ENCODE measurements around the gene RPEL1. TPM values are rescaled to one million over a fixed set of nuclear protein-coding genes. Genes with fewer than 3 reads are reported as not detected.
A peak's percentile ranks its signal among the peaks of the same experiment; 100 is the strongest.
"Not testable (repeated sequence)": the region's sequence is repeated elsewhere in the genome, so short reads cannot be mapped to it uniquely, and the experiment has no call there.

Gene RPEL1
- not detected in 2 replicates for total RNA-seq (2014; rRNA removed; shearing (Covaris generic); ENCODE audit: low replicate concordance)

DNA sequence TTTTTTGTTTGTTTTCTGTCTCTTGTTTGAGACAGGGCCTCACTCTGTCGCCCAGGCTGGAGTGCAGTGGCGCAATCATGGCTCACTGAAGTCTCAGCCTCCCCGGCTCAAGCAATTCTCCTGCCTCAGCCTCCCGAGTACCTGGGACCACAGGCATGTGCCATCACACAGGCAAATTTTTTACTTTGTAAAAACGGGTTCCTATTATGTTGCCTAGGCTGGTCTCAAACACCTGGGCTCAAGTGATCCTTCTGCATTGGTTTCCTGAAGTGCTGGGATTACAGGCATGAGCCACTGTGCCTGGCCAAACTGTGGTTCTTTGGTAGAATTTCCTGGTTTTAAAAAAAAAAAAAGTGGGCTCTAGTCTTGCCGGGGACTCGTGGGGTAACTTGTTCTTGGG is at the start of gene RPEL1:
Gene RPEL1, plus strand, starts transcription at position 301 of the 400 bp plus-strand sequence. CDS start 110 bp downstream, outside the sequence.
- not testable (repeated sequence) for H3K79me2 ChIP-seq (ENCODE audit: low read length); H3K36me3 ChIP-seq (ENCODE audit: insufficient read depth, low read length); H2AFZ ChIP-seq (ENCODE audit: low read length); H4K20me1 ChIP-seq (ENCODE audit: insufficient read depth, low read depth, low read length); H3K27ac ChIP-seq (ENCODE audit: low read length); H3K4me3 ChIP-seq (ENCODE audit: low read length); H3K4me1 ChIP-seq (ENCODE audit: low read length); H3K9me3 ChIP-seq (ENCODE audit: low read length); DNase-seq; H3K9me2 ChIP-seq (replicated peaks; ENCODE audit: insufficient read depth, low read length); H3K4me2 ChIP-seq (ENCODE audit: low read depth, low read length, poor library complexity, severe bottlenecking); H3K9ac ChIP-seq (ENCODE audit: low read length); H3K27me3 ChIP-seq (ENCODE audit: low read length)

DNA sequence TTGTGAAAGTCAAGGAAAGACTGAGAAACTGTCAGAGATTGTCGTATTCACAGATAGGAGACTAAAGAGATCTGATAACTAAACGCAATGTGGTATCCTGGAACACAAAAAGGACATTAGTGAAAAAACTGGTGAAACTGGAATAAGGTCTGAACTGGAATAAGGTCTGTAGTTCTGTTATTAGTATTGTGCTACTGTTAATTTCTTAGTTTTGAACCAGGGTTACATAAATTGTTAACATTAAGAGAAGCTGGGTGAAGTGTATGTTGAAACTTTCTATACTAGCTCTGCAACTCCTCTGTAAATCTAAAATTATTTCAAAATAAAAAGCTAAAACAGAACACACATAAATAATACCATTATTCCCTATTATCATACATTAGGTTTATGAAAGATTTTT is 49.2 kb upstream of the RPEL1 start:
- no peak overlapping the region for H3K4me3 ChIP-seq (ENCODE audit: low read length)
- no peaks in the 10 kb centered on the region for H3K9me3 ChIP-seq (ENCODE audit: low read length)
- H3K9me2 ChIP-seq (replicated peaks; ENCODE audit: insufficient read depth, low read length), result no peaks in the 10 kb centered on the region
- H4K20me1 ChIP-seq (ENCODE audit: insufficient read depth, low read depth, low read length), result no peaks in the 10 kb centered on the region
- H3K79me2 ChIP-seq (ENCODE audit: low read length), result peaks cover 14% of the 10 kb centered on the region
- DNase-seq, result no peak
- no peak overlapping the region for H2AFZ ChIP-seq (ENCODE audit: low read length)
- no peaks in the 10 kb centered on the region; the same call in 1 of the 2 replicates for H3K27me3 ChIP-seq (ENCODE audit: low read length)
- H3K36me3 ChIP-seq (ENCODE audit: insufficient read depth, low read length), result no peaks in the 10 kb centered on the region
- H3K27ac ChIP-seq (ENCODE audit: low read length), result no peak overlapping the region
- peaks cover 24% of the 10 kb centered on the region for H3K4me1 ChIP-seq (ENCODE audit: low read length)
- no peak overlapping the region for H3K4me2 ChIP-seq (ENCODE audit: low read depth, low read length, poor library complexity, severe bottlenecking)
- H3K9ac ChIP-seq (ENCODE audit: low read length), result no peak overlapping the region

DNA sequence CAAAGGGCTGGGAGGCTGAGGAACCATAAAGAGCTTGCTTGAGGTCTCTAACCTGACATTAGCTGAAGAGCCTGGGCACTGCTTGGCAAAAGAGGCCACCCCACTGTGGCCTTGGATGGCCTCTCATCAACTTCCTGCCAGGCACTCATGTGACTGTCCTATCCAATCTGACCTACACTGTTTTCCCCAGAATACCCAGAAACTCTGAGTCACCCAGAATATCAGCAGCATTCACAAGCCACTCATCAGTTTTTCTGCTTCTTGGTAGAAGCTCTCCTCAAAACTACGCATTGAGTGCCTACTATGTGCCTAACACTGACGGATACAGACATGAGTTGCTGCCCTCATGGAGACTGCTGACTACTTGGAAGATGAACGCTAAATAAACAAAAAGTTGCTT is 48.5 kb upstream of the RPEL1 start:
- peak; percentile 31 for DNase-seq
- Histone ChIP-seq H3K36me3 (ENCODE audit: insufficient read depth, low read length) (no peaks in the 10 kb centered on the region), H3K9ac (ENCODE audit: low read length) (no peak overlapping the region), H3K9me3 (ENCODE audit: low read length) (no peaks in the 10 kb centered on the region), H3K4me2 (ENCODE audit: low read depth, low read length, poor library complexity, severe bottlenecking) (no peak overlapping the region), H4K20me1 (ENCODE audit: insufficient read depth, low read depth, low read length) (no peaks in the 10 kb centered on the region), H3K27me3 (ENCODE audit: low read length) (no peaks in the 10 kb centered on the region; the same call in 1 of the 2 replicates), H2AFZ (ENCODE audit: low read length) (no peak overlapping the region), H3K4me3 (ENCODE audit: low read length) (no peak overlapping the region), H3K9me2 (replicated peaks; ENCODE audit: insufficient read depth, low read length) (no peaks in the 10 kb centered on the region), H3K4me1 (ENCODE audit: low read length) (peaks cover 20% of the 10 kb centered on the region), H3K27ac (ENCODE audit: low read length) (no peak overlapping the region), H3K79me2 (ENCODE audit: low read length) (peaks cover 7% of the 10 kb centered on the region)

DNA sequence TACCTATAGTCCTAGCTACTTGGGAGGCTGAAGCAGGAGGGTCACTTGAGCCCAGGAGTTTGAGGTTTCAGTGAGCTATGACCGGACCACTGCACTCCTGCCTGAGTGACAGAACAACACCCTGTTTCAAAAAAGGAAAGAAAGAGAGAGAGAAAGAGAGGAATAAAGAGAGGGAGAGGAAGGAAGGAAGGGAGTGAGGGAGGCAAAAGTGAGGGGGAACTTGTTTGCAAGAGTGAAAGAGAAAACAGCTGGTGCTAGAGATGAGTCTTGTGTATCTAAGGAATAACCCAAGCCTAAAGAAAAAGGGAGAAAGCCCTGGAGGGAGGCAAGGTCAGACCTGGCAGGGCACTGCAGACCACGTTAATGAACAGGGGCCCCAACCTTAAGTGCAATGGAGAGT is 47.8 kb upstream of the RPEL1 start:
- Histone ChIP-seq H3K36me3 (ENCODE audit: insufficient read depth, low read length) (no peaks in the 10 kb centered on the region), H3K27me3 (ENCODE audit: low read length) (no peaks in the 10 kb centered on the region; the same call in 1 of the 2 replicates), H3K4me2 (ENCODE audit: low read depth, low read length, poor library complexity, severe bottlenecking) (peak overlapping the region; percentile 15), H3K9me2 (replicated peaks; ENCODE audit: insufficient read depth, low read length) (no peaks in the 10 kb centered on the region), H3K4me3 (ENCODE audit: low read length) (no peak overlapping the region), H3K27ac (ENCODE audit: low read length) (no peak overlapping the region), H3K9me3 (ENCODE audit: low read length) (no peaks in the 10 kb centered on the region), H4K20me1 (ENCODE audit: insufficient read depth, low read depth, low read length) (no peaks in the 10 kb centered on the region), H3K79me2 (ENCODE audit: low read length) (no peaks in the 10 kb centered on the region; the same call in 1 of the 2 replicates), H2AFZ (ENCODE audit: low read length) (no peak overlapping the region; the same call in 1 of the 2 replicates), H3K9ac (ENCODE audit: low read length) (no peak overlapping the region), H3K4me1 (ENCODE audit: low read length) (peaks cover 20% of the 10 kb centered on the region)
- DNase-seq, result no peak

DNA sequence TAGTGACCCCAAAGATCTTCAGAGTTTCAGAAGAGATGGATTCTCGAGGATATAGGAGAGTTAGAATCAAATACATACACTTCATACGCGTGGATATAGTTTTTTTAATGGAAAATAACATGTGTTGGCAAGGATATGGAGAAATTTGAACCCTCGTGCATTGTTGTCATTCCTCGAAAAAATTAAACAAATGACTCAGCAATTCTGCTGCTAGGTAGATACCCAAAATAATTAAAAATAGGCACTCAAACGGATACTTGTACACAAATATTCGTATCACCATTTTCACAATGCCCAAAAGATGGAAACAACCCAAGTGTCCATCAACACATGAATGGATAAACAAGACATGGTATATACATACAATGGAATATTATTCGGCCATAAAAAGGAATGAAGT is 47.0 kb upstream of the RPEL1 start:
- no peak overlapping the region for H3K27ac ChIP-seq (ENCODE audit: low read length)
- H3K36me3 ChIP-seq (ENCODE audit: insufficient read depth, low read length), result no peaks in the 10 kb centered on the region
- no peak overlapping the region for H3K4me3 ChIP-seq (ENCODE audit: low read length)
- H4K20me1 ChIP-seq (ENCODE audit: insufficient read depth, low read depth, low read length), result no peaks in the 10 kb centered on the region
- H3K79me2 ChIP-seq (ENCODE audit: low read length), result no peaks in the 10 kb centered on the region
- no peak for DNase-seq
- H3K27me3 ChIP-seq (ENCODE audit: low read length), result no peaks in the 10 kb centered on the region; the same call in 1 of the 2 replicates
- H3K9me3 ChIP-seq (ENCODE audit: low read length), result no peaks in the 10 kb centered on the region
- H3K9ac ChIP-seq (ENCODE audit: low read length), result no peak overlapping the region
- H3K9me2 ChIP-seq (replicated peaks; ENCODE audit: insufficient read depth, low read length), result no peaks in the 10 kb centered on the region
- no peak overlapping the region for H3K4me2 ChIP-seq (ENCODE audit: low read depth, low read length, poor library complexity, severe bottlenecking)
- H2AFZ ChIP-seq (ENCODE audit: low read length), result no peak overlapping the region
- H3K4me1 ChIP-seq (ENCODE audit: low read length), result peaks cover 15% of the 10 kb centered on the region

DNA sequence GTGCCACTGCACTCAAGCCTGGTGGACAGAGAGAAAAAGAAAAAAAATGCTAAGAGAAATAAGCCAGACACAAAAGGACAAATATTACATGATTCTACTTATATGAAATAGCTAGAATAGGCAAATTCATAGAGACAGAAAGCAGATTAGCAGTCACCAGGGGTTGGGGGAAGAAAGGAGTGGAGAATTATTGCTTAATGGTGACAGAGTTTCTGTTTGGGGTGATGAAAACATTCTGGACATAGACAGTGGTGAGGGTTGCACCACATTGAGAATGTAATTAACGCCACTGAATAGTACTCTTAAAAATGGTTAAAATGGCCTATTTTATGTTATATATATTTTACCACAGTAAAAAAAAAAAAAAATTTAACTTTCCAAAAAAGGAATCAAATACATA is 46.2 kb upstream of the RPEL1 start:
- Histone ChIP-seq H3K79me2 (ENCODE audit: low read length) (no peaks in the 10 kb centered on the region), H3K9ac (ENCODE audit: low read length) (no peak overlapping the region)

DNA sequence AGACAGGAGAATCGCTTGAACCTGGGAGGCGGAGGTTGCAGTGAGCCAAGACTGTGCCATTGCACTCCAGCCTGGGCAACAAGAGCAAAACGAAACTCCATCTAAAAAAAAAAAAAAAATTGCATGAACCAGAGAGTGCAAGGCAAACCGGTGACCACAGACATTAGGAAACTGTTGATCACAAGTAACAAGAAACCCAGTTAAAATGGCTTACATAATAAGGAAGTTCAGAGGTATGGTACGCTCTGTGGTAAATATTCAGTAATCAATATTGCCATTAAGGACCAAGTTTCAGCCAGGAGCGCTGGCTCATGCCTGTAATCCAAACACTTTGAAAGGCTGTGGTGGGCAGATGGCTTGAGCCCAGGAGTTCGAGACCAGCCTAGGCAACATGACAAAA is 43.4 kb upstream of the RPEL1 start:
- Histone ChIP-seq H3K36me3 (ENCODE audit: insufficient read depth, low read length) (no peaks in the 10 kb centered on the region), H3K4me1 (ENCODE audit: low read length) (peaks cover 8% of the 10 kb centered on the region), H3K4me2 (ENCODE audit: low read depth, low read length, poor library complexity, severe bottlenecking) (no peak overlapping the region), H3K9me3 (ENCODE audit: low read length) (no peaks in the 10 kb centered on the region), H3K9me2 (replicated peaks; ENCODE audit: insufficient read depth, low read length) (no peaks in the 10 kb centered on the region), H3K9ac (ENCODE audit: low read length) (no peak overlapping the region), H3K4me3 (ENCODE audit: low read length) (no peak overlapping the region), H4K20me1 (ENCODE audit: insufficient read depth, low read depth, low read length) (no peaks in the 10 kb centered on the region), H3K79me2 (ENCODE audit: low read length) (no peaks in the 10 kb centered on the region), H2AFZ (ENCODE audit: low read length) (no peak overlapping the region), H3K27ac (ENCODE audit: low read length) (no peak overlapping the region), H3K27me3 (ENCODE audit: low read length) (no peaks in the 10 kb centered on the region; the same call in 1 of the 2 replicates)
- no peak for DNase-seq

More for the DNA sequence above, 46.2 kb upstream of the RPEL1 start:
- Histone ChIP-seq H3K27ac (ENCODE audit: low read length) (no peak overlapping the region), H4K20me1 (ENCODE audit: insufficient read depth, low read depth, low read length) (no peaks in the 10 kb centered on the region), H3K4me3 (ENCODE audit: low read length) (no peak overlapping the region), H3K27me3 (ENCODE audit: low read length) (no peaks in the 10 kb centered on the region; the same call in 1 of the 2 replicates), H3K9me3 (ENCODE audit: low read length) (no peaks in the 10 kb centered on the region), H3K4me2 (ENCODE audit: low read depth, low read length, poor library complexity, severe bottlenecking) (no peak overlapping the region), H3K36me3 (ENCODE audit: insufficient read depth, low read length) (no peaks in the 10 kb centered on the region), H2AFZ (ENCODE audit: low read length) (no peak overlapping the region), H3K9me2 (replicated peaks; ENCODE audit: insufficient read depth, low read length) (no peaks in the 10 kb centered on the region), H3K4me1 (ENCODE audit: low read length) (peaks cover 8% of the 10 kb centered on the region)
- DNase-seq, result no peak

DNA sequence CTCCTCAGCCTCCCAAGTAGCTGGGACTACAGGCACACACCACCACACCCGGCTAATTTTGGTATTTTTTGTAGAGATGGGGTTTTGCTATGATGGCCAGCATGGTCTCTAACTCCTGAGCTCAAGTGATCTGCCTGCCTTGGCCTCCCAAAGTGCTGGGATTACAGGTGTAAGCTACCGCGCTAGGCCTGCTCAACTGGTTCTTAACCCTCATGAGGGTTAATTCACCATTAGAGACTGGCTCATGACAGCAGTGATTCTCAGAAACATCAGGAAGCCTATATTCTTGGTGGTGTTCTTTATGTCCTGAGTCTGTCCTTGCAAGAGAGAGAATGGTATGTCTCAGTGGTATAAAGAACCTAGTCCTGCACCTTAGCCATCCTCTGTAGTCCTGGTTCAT is 42.2 kb upstream of the RPEL1 start:
- H3K27me3 ChIP-seq (ENCODE audit: low read length), result no peaks in the 10 kb centered on the region
- H3K9ac ChIP-seq (ENCODE audit: low read length), result no peak overlapping the region
- no peak overlapping the region for H2AFZ ChIP-seq (ENCODE audit: low read length)
- H4K20me1 ChIP-seq (ENCODE audit: insufficient read depth, low read depth, low read length), result no peaks in the 10 kb centered on the region
- peaks cover under 1% of the 10 kb centered on the region for H3K4me1 ChIP-seq (ENCODE audit: low read length)
- DNase-seq, result no peak
- H3K27ac ChIP-seq (ENCODE audit: low read length), result no peak overlapping the region
- H3K4me2 ChIP-seq (ENCODE audit: low read depth, low read length, poor library complexity, severe bottlenecking), result no peak overlapping the region
- no peaks in the 10 kb centered on the region for H3K9me2 ChIP-seq (replicated peaks; ENCODE audit: insufficient read depth, low read length)
- no peaks in the 10 kb centered on the region for H3K9me3 ChIP-seq (ENCODE audit: low read length)
- H3K36me3 ChIP-seq (ENCODE audit: insufficient read depth, low read length), result no peaks in the 10 kb centered on the region
- H3K79me2 ChIP-seq (ENCODE audit: low read length), result no peaks in the 10 kb centered on the region
- no peak overlapping the region for H3K4me3 ChIP-seq (ENCODE audit: low read length)

Data from Karpas-422 (cell line).